ENCODE results near the gene EIF3L.

Gene EIF3L

GRCh38 chr22:37898441-37899181 lies 49.4 kb downstream of the EIF3L start:
- no peak overlapping the region for H3K4me3 Mint-ChIP-seq
- H3K9me3 Mint-ChIP-seq: no peaks in the 10 kb centered on the region
- H3K27ac Mint-ChIP-seq: no peak overlapping the region
- no peaks in the 10 kb centered on the region for H3K36me3 Mint-ChIP-seq (ENCODE audit: low read depth)
- H3K4me1 Mint-ChIP-seq (ENCODE audit: low read depth): peaks cover 25% of the 10 kb centered on the region
- no peaks in the 10 kb centered on the region for H3K27me3 Mint-ChIP-seq

- H3K27ac Mint-ChIP-seq: peak overlapping the region; percentile 77
- H3K4me1 Mint-ChIP-seq (ENCODE audit: low read depth): peaks cover 24% of the 10 kb centered on the region
- H3K9me3 Mint-ChIP-seq: no peaks in the 10 kb centered on the region
- no peaks in the 10 kb centered on the region for H3K36me3 Mint-ChIP-seq (ENCODE audit: low read depth)
- no peaks in the 10 kb centered on the region for H3K27me3 Mint-ChIP-seq
- H3K4me3 Mint-ChIP-seq: peak overlapping the region; percentile 74
Measured at GRCh38 chr22:37904572-37905533, 55.6 kb downstream of the EIF3L start.

- Mint-ChIP-seq H3K4me1 (ENCODE audit: low read depth) (peaks cover 24% of the 10 kb centered on the region), H3K36me3 (ENCODE audit: low read depth) (no peaks in the 10 kb centered on the region), H3K9me3 (no peaks in the 10 kb centered on the region), H3K27ac (peak within 1 kb of the TSS; percentile 77), H3K4me3 (peak within 1 kb of the TSS; percentile 74), H3K27me3 (no peaks in the 10 kb centered on the region)
Measured at GRCh38 chr22:37905534-37906363, 56.5 kb downstream of the EIF3L start, which contains the start of gene MICALL1. Gene MICALL1, plus strand, starts transcription at chr22:37906297. Its CDS starts 126 bp downstream, at chr22:37906423.

GRCh38 chr22:37906364-37907008 lies 57.3 kb downstream of the EIF3L start:
- Mint-ChIP-seq H3K27ac (peak overlapping the region; percentile 61), H3K4me1 (ENCODE audit: low read depth) (peaks cover 24% of the 10 kb centered on the region), H3K36me3 (ENCODE audit: low read depth) (no peaks in the 10 kb centered on the region), H3K4me3 (peak overlapping the region; percentile 67), H3K9me3 (no peaks in the 10 kb centered on the region), H3K27me3 (no peaks in the 10 kb centered on the region)

GRCh38 chr22:37907036-37907954 lies 58.1 kb downstream of the EIF3L start:
- Mint-ChIP-seq H3K36me3 (ENCODE audit: low read depth) (no peaks in the 10 kb centered on the region), H3K27me3 (no peaks in the 10 kb centered on the region), H3K4me3 (peak overlapping the region; percentile 67), H3K4me1 (ENCODE audit: low read depth) (peaks cover 24% of the 10 kb centered on the region), H3K27ac (peak overlapping the region; percentile 69), H3K9me3 (no peaks in the 10 kb centered on the region)

GRCh38 chr22:37909766-37910165 lies 60.5 kb downstream of the EIF3L start:
- no peaks in the 10 kb centered on the region for H3K9me3 Mint-ChIP-seq

GRCh38 chr22:37910890-37911672 lies 61.9 kb downstream of the EIF3L start:
- Mint-ChIP-seq H3K4me1 (ENCODE audit: low read depth) (peaks cover 14% of the 10 kb centered on the region), H3K9me3 (no peaks in the 10 kb centered on the region), H3K4me3 (no peak overlapping the region), H3K36me3 (ENCODE audit: low read depth) (no peaks in the 10 kb centered on the region), H3K27me3 (no peaks in the 10 kb centered on the region), H3K27ac (no peak overlapping the region)

More at GRCh38 chr22:37909766-37910165, 60.5 kb downstream of the EIF3L start:
- Mint-ChIP-seq H3K36me3 (ENCODE audit: low read depth) (no peaks in the 10 kb centered on the region), H3K27ac (no peak overlapping the region), H3K27me3 (no peaks in the 10 kb centered on the region), H3K4me1 (ENCODE audit: low read depth) (peaks cover 23% of the 10 kb centered on the region), H3K4me3 (no peak overlapping the region)

- Mint-ChIP-seq H3K4me1 (ENCODE audit: low read depth) (peaks cover 14% of the 10 kb centered on the region), H3K4me3 (no peak overlapping the region), H3K36me3 (ENCODE audit: low read depth) (no peaks in the 10 kb centered on the region), H3K27me3 (no peaks in the 10 kb centered on the region), H3K27ac (no peak overlapping the region), H3K9me3 (no peaks in the 10 kb centered on the region)
Measured at GRCh38 chr22:37911697-37912096, 62.5 kb downstream of the EIF3L start.

- no peak overlapping the region for H3K27ac Mint-ChIP-seq
- H3K4me1 Mint-ChIP-seq (ENCODE audit: low read depth): peaks cover 9% of the 10 kb centered on the region
- no peaks in the 10 kb centered on the region for H3K27me3 Mint-ChIP-seq
- H3K9me3 Mint-ChIP-seq: no peaks in the 10 kb centered on the region
- no peak overlapping the region for H3K4me3 Mint-ChIP-seq
- H3K36me3 Mint-ChIP-seq (ENCODE audit: low read depth): no peaks in the 10 kb centered on the region
Measured at GRCh38 chr22:37912171-37912570, 63.0 kb downstream of the EIF3L start.

GRCh38 chr22:37913233-37913721 lies 64.1 kb downstream of the EIF3L start:
- Mint-ChIP-seq H3K27me3 (no peaks in the 10 kb centered on the region), H3K4me3 (no peak overlapping the region), H3K9me3 (no peaks in the 10 kb centered on the region), H3K27ac (no peak overlapping the region), H3K4me1 (ENCODE audit: low read depth) (no peaks in the 10 kb centered on the region), H3K36me3 (ENCODE audit: low read depth) (no peaks in the 10 kb centered on the region)

- Mint-ChIP-seq H3K36me3 (ENCODE audit: low read depth) (peaks cover 5% of the 10 kb centered on the region), H3K27me3 (no peaks in the 10 kb centered on the region), H3K27ac (no peak overlapping the region), H3K9me3 (no peaks in the 10 kb centered on the region), H3K4me3 (no peak overlapping the region), H3K4me1 (ENCODE audit: low read depth) (peaks cover 5% of the 10 kb centered on the region)
Measured at GRCh38 chr22:37916311-37916710, 67.1 kb downstream of the EIF3L start.

- H3K27ac Mint-ChIP-seq: no peak overlapping the region
- H3K4me1 Mint-ChIP-seq (ENCODE audit: low read depth): peaks cover 5% of the 10 kb centered on the region
- H3K9me3 Mint-ChIP-seq: no peaks in the 10 kb centered on the region
- H3K36me3 Mint-ChIP-seq (ENCODE audit: low read depth): peaks cover 9% of the 10 kb centered on the region
- H3K4me3 Mint-ChIP-seq: no peak overlapping the region
- H3K27me3 Mint-ChIP-seq: no peaks in the 10 kb centered on the region
Measured at GRCh38 chr22:37917874-37918548, 68.8 kb downstream of the EIF3L start.
